ENCODE measurements around the gene RFXANK. TPM values are rescaled to one million over a fixed set of nuclear protein-coding genes. Genes with fewer than 3 reads are reported as not detected.
A peak's percentile ranks its signal among the peaks of the same experiment; 100 is the strongest.

The RFXANK gene
- polyA plus RNA-seq, 2 of the 4 experiments (the other 2 are of a cell fraction) = 23.4 to 30.6 TPM

- ChIA-PET POLR2A (no interaction called here), CTCF (interaction anchor here (0.5 to 2.0 kb wide), 6 partner anchors 9 to 166 kb away, joined by 3 to 6 read pairs (median 3); no protein-coding TSS in a partner anchor)
- H3K4me3 ChIP-seq = no peak overlapping the region
- ATAC-seq (peak; percentile 89 to 98), FAIRE-seq (no peak), DNase-seq (ENCODE audit: low read depth in 1 of 2, low spot score in 1 of 2) (peak in 1 of 2 experiments; percentile 61)
- whole genome bisulfite sequencing (ENCODE audit: missing lambda C conversion rate) = 69% methylated on average over 7 of the region's 9 CpGs
- H3K4me2 ChIP-seq = no peak overlapping the region
- no peak overlapping the region for H3K27ac ChIP-seq
- no peak for TF ChIP-seq FOXS1 (CRISPR knock-in tag; IDR thresholded peaks at IDR 0.05)
- TF ChIP-seq RAD21 (conservative IDR thresholded peaks at IDR 0.05 in 1 of 2, IDR thresholded peaks at IDR 0.05 in 1 of 2) = peak in 1 of 2 experiments; percentile 51; a peak in 2 of 5 replicates
- no peak for TF ChIP-seq RNF2 (IDR thresholded peaks at IDR 0.05; ENCODE audit: borderline replicate concordance, low read depth)
- no peak for TF ChIP-seq JUNB (IDR thresholded peaks at IDR 0.05)
- no peak for TF ChIP-seq NPAS2 (CRISPR knock-in tag; IDR thresholded peaks at IDR 0.05; ENCODE audit: borderline replicate concordance)
- TF ChIP-seq TFCP2L1 (CRISPR knock-in tag; IDR thresholded peaks at IDR 0.05) = no peak
- no peak for TF ChIP-seq SMC3 (IDR thresholded peaks at IDR 0.05)
- TF ChIP-seq CHD2 (IDR thresholded peaks at IDR 0.05; ENCODE audit: low read length, partially characterized antibody) = no peak
- no peak for TF ChIP-seq KDM1A (IDR thresholded peaks at IDR 0.05; ENCODE audit: low read depth)
- TF ChIP-seq KDM5A (IDR thresholded peaks at IDR 0.05) = no peak
- no peak for TF ChIP-seq HMGXB4 (CRISPR knock-in tag; IDR thresholded peaks at IDR 0.05; ENCODE audit: borderline replicate concordance)
- TF ChIP-seq CTCF (IDR thresholded peaks at IDR 0.05) = peak; percentile 46
- no peak for TF ChIP-seq RCOR1 (IDR thresholded peaks at IDR 0.05; ENCODE audit: low read depth, low read length)
- no peaks in the 10 kb centered on the region for H3K9me3 ChIP-seq
- H3K4me1 ChIP-seq = peaks cover 10% of the 10 kb centered on the region; the same call in 2 of the 3 replicates
Observed at GRCh38 chr19:19185853-19186740, 6.0 kb upstream of the RFXANK start.

- CTCF ChIA-PET = interaction anchor here (1.3 kb wide), 1 partner anchor 14 kb away, joined by 3 read pairs; no protein-coding TSS in a partner anchor
Observed at GRCh38 chr19:19186742-19187141, 5.3 kb upstream of the RFXANK start.

GRCh38 chr19:19191768-19192077 is 335 bp upstream of the RFXANK start:
- CTCF ChIA-PET = interaction anchor here (1.2 to 3.2 kb wide), 2 partner anchors 12 to 16 kb away, joined by 4 to 22 read pairs; no protein-coding TSS in a partner anchor
- DNase-seq (ENCODE audit: low read depth in 1 of 2, low spot score in 1 of 2) (no peak), FAIRE-seq (no peak), ATAC-seq (0 out of 6 replicates have a peak, but pooled peaks of 1 of the 2 experiments have one; percentile 8)
- Histone ChIP-seq H3K4me2 (peak overlapping the region; percentile 82), H3K4me3 (peak overlapping the region; percentile 82), H3K27ac (peak overlapping the region; percentile 96 to 98), H3K9me3 (no peaks in the 10 kb centered on the region), H3K4me1 (peaks cover 18% of the 10 kb centered on the region; the same call in 2 of the 3 replicates)
- WGBS (ENCODE audit: missing lambda C conversion rate) = 8% methylated on average over 5 of the region's 17 CpGs
- TF ChIP-seq ESRRA (IDR thresholded peaks at IDR 0.05; ENCODE audit: borderline replicate concordance, low read length) (no peak), EHF (CRISPR knock-in tag; IDR thresholded peaks at IDR 0.05) (no peak), FOXS1 (CRISPR knock-in tag; IDR thresholded peaks at IDR 0.05) (no peak), KDM5A (IDR thresholded peaks at IDR 0.05) (peak; percentile 88; the same call in 1 of the 2 replicates), MAZ (IDR thresholded peaks at IDR 0.05; ENCODE audit: borderline replicate concordance, low read depth, low read length) (no peak)
- POLR2A ChIA-PET = interaction anchor here (0.7 to 2.8 kb wide), 2 partner anchors 12 to 671 kb away, joined by 3 to 19 read pairs; partner anchors contain the start of gene NR2C2AP

More at GRCh38 chr19:19186742-19187141, 5.3 kb upstream of the RFXANK start:
- H3K27ac ChIP-seq = no peak overlapping the region
- H3K4me1 ChIP-seq = peaks cover 10% of the 10 kb centered on the region; the same call in 2 of the 3 replicates
- 92% methylated on average over 10 of the region's 14 CpGs for WGBS (ENCODE audit: missing lambda C conversion rate)
- POLR2A ChIA-PET = interaction anchor here (0.6 kb wide), 1 partner anchor 175 kb away, joined by 7 read pairs; no protein-coding TSS in a partner anchor
- DNase-seq (ENCODE audit: low read depth in 1 of 2, low spot score in 1 of 2) (no peak), ATAC-seq (no peak), FAIRE-seq (no peak)
- H3K4me3 ChIP-seq = no peak overlapping the region
- no peak overlapping the region for H3K4me2 ChIP-seq
- H3K9me3 ChIP-seq = no peaks in the 10 kb centered on the region
- no peak for TF ChIP-seq JUNB (IDR thresholded peaks at IDR 0.05)
